GM12878 (cell line): ENCODE measurements around the gene RFWD3.

Source experiments
- CBX5 ChIP-seq: sonication (generic); IDR thresholded peaks from 2 replicates; pipeline ENCODE4 v1.6.1; 2016; ENCODE audit warnings: low read depth, moderate library complexity, mild to moderate bottlenecking, inconsistent platforms
- POLR2A ChIP-seq: IDR thresholded peaks from 2 replicates; pipeline ENCODE4 v1.6.1; 2011; ENCODE audit warnings: low read depth, mild to moderate bottlenecking, low read length
- SUZ12 ChIP-seq: fragments of 200-600 bp; sonication (generic); IDR thresholded peaks from one replicate; pipeline ENCODE4 v1.6.1; 2018; ENCODE audit warnings: antibody characterized with exemption, mild to moderate bottlenecking; ENCODE audit not compliant: unreplicated experiment
- TAF1 ChIP-seq: IDR thresholded peaks from 2 replicates; pipeline ENCODE4 v1.6.1; 2011; ENCODE audit warnings: mild to moderate bottlenecking, low read depth, low read length, borderline replicate concordance
- TF ChIP-seq, protein P1 (sequence below), 3 experiments: IDR thresholded peaks in 2 of 3; conservative IDR thresholded peaks in 1 of 3; 2 replicates each; pipeline ENCODE4 v1.5.1; 2011; ENCODE audit warnings: low read depth in 3 of 3, low read length in 3 of 3, mild to moderate bottlenecking in 3 of 3, control low read depth in 2 of 3, moderate library complexity in 2 of 3, inconsistent platforms in 1 of 3, mixed read lengths in 1 of 3; ENCODE audit not compliant: control insufficient read depth in 2 of 3, insufficient read depth in 1 of 3; ENCODE audit errors: extremely low read depth in 1 of 3

DNA sequence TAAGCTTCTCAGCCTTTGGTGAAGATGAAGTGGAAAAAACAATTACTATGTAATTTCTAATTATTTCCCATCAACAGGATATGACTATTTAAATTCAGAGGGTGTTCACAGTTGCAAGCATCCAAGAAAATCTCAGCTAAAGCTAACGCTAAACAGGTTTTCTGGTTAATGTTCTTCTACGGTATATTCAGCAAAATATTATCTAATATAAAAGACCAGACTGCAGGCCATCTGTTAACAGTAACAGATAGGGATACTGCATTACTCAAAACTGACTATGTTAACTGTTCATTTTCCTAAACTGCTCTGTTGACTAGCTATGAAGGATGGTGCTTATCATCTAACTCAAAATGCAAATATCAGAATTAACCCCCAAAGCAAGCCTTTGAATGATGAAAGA is 92.5 kb downstream of the RFWD3 start:
- no peak for TF ChIP-seq CBX5
- TF ChIP-seq, protein P1, sequence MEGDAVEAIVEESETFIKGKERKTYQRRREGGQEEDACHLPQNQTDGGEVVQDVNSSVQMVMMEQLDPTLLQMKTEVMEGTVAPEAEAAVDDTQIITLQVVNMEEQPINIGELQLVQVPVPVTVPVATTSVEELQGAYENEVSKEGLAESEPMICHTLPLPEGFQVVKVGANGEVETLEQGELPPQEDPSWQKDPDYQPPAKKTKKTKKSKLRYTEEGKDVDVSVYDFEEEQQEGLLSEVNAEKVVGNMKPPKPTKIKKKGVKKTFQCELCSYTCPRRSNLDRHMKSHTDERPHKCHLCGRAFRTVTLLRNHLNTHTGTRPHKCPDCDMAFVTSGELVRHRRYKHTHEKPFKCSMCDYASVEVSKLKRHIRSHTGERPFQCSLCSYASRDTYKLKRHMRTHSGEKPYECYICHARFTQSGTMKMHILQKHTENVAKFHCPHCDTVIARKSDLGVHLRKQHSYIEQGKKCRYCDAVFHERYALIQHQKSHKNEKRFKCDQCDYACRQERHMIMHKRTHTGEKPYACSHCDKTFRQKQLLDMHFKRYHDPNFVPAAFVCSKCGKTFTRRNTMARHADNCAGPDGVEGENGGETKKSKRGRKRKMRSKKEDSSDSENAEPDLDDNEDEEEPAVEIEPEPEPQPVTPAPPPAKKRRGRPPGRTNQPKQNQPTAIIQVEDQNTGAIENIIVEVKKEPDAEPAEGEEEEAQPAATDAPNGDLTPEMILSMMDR (IDR thresholded peaks at IDR 0.05 in 2 of 3, conservative IDR thresholded peaks at IDR 0.05 in 1 of 3; ENCODE audit: control insufficient read depth in 2 of 3, extremely low read depth in 1 of 3, insufficient read depth in 1 of 3, low read depth in 3 of 3, low read length in 3 of 3), result no peak
- TF ChIP-seq SUZ12, result no peak
- TF ChIP-seq POLR2A, result no peak
- TF ChIP-seq TAF1, result no peak
